HEK293T (cell line): ENCODE measurements around the gene TGFB2.

Experiments
- CTCF ChIA-PET: fragments of 350-600 bp; formaldehyde crosslinking; extraction: SDS; loops from one replicate; lab custom pipeline; 2021; ENCODE audit warnings: antibody characterized with exemption, inconsistent platforms; lab: Yijun Ruan, JAX
- POLR2A ChIA-PET: fragments of 350-600 bp; formaldehyde crosslinking; extraction: SDS; loops from one replicate; lab custom pipeline; 2020; ENCODE audit warnings: antibody characterized with exemption, inconsistent platforms; lab: Yijun Ruan, JAX
- DNase-seq: peaks from one replicate; pipeline ENCODE4 v3.0.0; 2012; ENCODE audit warnings: mixed read lengths; ENCODE audit errors: extremely low spot score
- ARNT ChIP-seq: fragments of 450-650 bp; IDR thresholded peaks from 2 replicates; pipeline ENCODE4 v1.6.1; 2017; ENCODE audit warnings: mild to moderate bottlenecking
- BHLHE40 ChIP-seq: fragments of 450-650 bp; IDR thresholded peaks from 2 replicates; pipeline ENCODE4 v1.6.1; 2016; ENCODE audit warnings: mild to moderate bottlenecking, moderate library complexity, borderline replicate concordance
- CTBP1 ChIP-seq: fragments of 450-650 bp; IDR thresholded peaks from 2 replicates; pipeline ENCODE4 v1.6.1; 2016; ENCODE audit warnings: borderline replicate concordance
- ELF4 ChIP-seq: fragments of 450-650 bp; IDR thresholded peaks from 2 replicates; pipeline ENCODE4 v1.6.1; 2017; ENCODE audit warnings: antibody characterized with exemption
- FOXA1 ChIP-seq: fragments of 450-650 bp; IDR thresholded peaks from 2 replicates; pipeline ENCODE4 v1.6.1; 2016; ENCODE audit warnings: mild to moderate bottlenecking
- FOXK2 ChIP-seq: fragments of 450-650 bp; IDR thresholded peaks from 2 replicates; pipeline ENCODE4 v1.6.1; 2016; ENCODE audit warnings: mild to moderate bottlenecking
- FOXM1 ChIP-seq: fragments of 450-650 bp; IDR thresholded peaks from 2 replicates; pipeline ENCODE4 v1.6.1; 2017; ENCODE audit warnings: mild to moderate bottlenecking, borderline replicate concordance
- HDGF ChIP-seq: fragments of 450-650 bp; IDR thresholded peaks from 2 replicates; pipeline ENCODE4 v1.6.1; 2017; ENCODE audit warnings: antibody characterized with exemption, borderline replicate concordance
- L3MBTL2 ChIP-seq: fragments of 450-650 bp; conservative IDR thresholded peaks from 2 replicates; pipeline ENCODE4 v1.6.1; 2016; ENCODE audit warnings: mild to moderate bottlenecking
- LEF1 ChIP-seq: fragments of 450-650 bp; IDR thresholded peaks from 2 replicates; pipeline ENCODE4 v1.6.1; 2017; ENCODE audit warnings: mild to moderate bottlenecking, borderline replicate concordance
- NFRKB ChIP-seq: fragments of 450-650 bp; IDR thresholded peaks from 2 replicates; pipeline ENCODE4 v1.6.1; 2016; ENCODE audit warnings: mild to moderate bottlenecking, moderate library complexity
- PKNOX1 ChIP-seq: fragments of 450-650 bp; IDR thresholded peaks from 2 replicates; pipeline ENCODE4 v1.6.1; 2016
- SP1 ChIP-seq: fragments of 450-650 bp; IDR thresholded peaks from 2 replicates; pipeline ENCODE4 v1.6.1; 2017
- SUZ12 ChIP-seq: fragments of 450-650 bp; IDR thresholded peaks from 2 replicates; pipeline ENCODE4 v1.6.1; 2016; ENCODE audit warnings: mild to moderate bottlenecking
- TARDBP ChIP-seq: fragments of 450-650 bp; IDR thresholded peaks from 2 replicates; pipeline ENCODE4 v1.6.1; 2016
- ZNF384 ChIP-seq: fragments of 450-650 bp; IDR thresholded peaks from 2 replicates; pipeline ENCODE4 v1.6.1; 2016

TGFB2 gene

GRCh38 chr1:218350035-218350525, 4.9 kb downstream of the TGFB2 start:
- TF ChIP-seq FOXA1 = no peak
- no peak for TF ChIP-seq TARDBP
- CTCF ChIA-PET = no interaction called here

DNA sequence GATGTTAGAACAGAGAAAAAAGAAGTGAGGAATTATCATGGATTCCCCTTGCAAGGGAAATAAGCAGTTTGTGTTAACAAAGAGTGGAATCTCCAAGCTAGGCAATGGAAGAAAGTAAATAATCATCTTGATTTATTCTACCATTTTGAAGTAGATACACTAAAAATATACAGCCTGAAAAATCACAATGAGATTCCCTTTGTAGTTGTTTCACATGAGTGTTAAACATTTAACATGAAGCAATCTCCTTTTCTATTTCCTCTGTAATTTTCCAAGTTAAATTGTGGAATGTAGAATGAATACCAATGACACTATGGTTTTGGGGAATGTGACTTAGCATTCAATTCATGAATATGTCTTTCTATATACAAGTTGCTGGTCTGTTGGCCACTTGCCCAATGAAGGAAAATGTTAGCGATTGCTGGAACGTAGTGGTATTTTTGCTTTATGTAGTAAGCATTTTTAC, 5.7 kb downstream of the TGFB2 start:
- TF ChIP-seq TARDBP (no peak), PKNOX1 (no peak), NFRKB (no peak), ELF4 (no peak), ARNT (no peak), BHLHE40 (no peak), ZNF384 (no peak), FOXM1 (no peak), HDGF (no peak), SUZ12 (no peak), LEF1 (no peak), FOXK2 (no peak), L3MBTL2 (no peak), CTBP1 (no peak), SP1 (no peak), FOXA1 (no peak)
- POLR2A ChIA-PET = no interaction called here
- DNase-seq = no peak
- CTCF ChIA-PET = no interaction called here

More at GRCh38 chr1:218350035-218350525, 4.9 kb downstream of the TGFB2 start:
- POLR2A ChIA-PET = no interaction called here
- DNase-seq = no peak

DNA sequence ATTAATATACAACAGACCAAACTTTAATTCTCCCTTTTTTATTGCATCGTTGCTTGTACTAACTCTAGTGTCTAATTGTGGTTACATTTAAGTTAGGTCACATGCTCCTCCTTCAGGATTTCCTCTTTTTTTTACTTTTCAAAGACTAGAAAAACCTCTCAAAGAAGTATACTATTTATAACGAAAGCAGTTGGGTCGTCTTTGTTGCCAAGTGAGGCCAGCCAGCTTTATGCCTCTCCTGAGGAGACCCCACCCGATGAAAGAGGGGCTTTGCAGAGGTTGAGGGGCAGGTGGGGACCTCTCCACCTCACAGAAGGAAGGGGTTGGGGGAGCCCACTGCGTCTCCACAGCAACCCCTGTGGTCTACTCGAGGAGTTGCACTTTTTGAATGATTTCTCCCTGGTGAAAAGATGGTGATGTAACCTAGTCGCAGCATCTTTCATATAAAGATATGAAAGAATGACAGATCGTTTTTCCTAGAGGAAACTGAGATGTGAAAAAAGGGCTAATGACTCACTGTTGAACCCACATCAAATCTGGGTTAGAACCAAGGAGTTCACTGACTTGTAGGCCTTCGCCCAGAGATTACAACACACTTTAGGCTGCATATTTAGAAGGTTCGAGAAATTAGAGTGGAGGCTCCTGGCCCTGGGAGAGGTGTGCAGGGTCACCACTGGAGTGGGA, 6.4 kb downstream of the TGFB2 start:
- DNase-seq = no peak
- TF ChIP-seq LEF1 (no peak), FOXM1 (no peak), ARNT (no peak), L3MBTL2 (no peak), ZNF384 (no peak), SP1 (no peak), ELF4 (no peak), SUZ12 (no peak), TARDBP (no peak), CTBP1 (no peak), FOXK2 (no peak)
- CTCF ChIA-PET = no interaction called here
- POLR2A ChIA-PET = no interaction called here

- CTCF ChIA-PET = no interaction called here
- POLR2A ChIA-PET = no interaction called here
- DNase-seq = no peak
- TF ChIP-seq NFRKB (no peak), CTBP1 (no peak), L3MBTL2 (no peak), ELF4 (no peak), HDGF (no peak)
Observed at GRCh38 chr1:218352075-218352438, 6.9 kb downstream of the TGFB2 start.

GRCh38 chr1:218353656-218354055, 8.5 kb downstream of the TGFB2 start:
- DNase-seq = no peak
- POLR2A ChIA-PET = no interaction called here
- CTCF ChIA-PET = interaction anchor here (0.6 kb wide), 1 partner anchor 875 kb away, joined by 6 read pairs; no protein-coding TSS in a partner anchor
- TF ChIP-seq CTBP1 (no peak), PKNOX1 (no peak), SUZ12 (no peak), L3MBTL2 (no peak), ZNF384 (no peak), BHLHE40 (no peak), SP1 (no peak), ARNT (no peak), HDGF (no peak), FOXK2 (no peak), FOXA1 (no peak), ELF4 (no peak), TARDBP (no peak), NFRKB (no peak), FOXM1 (no peak), LEF1 (no peak)

DNA sequence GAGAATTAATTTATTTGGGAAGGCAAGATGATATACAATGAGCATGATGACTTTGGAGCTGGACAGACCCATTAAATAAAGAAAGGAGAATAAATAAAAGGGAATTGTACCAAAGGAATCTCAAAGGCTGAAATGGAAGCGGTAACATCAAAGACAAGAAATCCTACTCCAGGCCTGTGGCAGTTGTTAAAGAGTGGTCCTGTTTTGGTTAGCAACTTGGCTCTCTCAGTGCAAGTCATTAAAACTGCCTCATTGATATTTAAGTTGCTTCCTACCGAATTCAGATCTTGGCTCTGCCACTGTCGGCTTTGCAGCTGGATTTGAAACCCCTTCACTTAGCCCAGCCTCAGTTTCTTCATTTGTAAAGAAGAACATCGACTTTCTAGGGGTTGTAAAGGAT, 10.1 kb downstream of the TGFB2 start:
- DNase-seq = no peak
- POLR2A ChIA-PET = no interaction called here
- TF ChIP-seq SUZ12 = no peak
- TF ChIP-seq ELF4 = no peak
- no peak for TF ChIP-seq ZNF384
- TF ChIP-seq FOXK2 = no peak
- no peak for TF ChIP-seq NFRKB
- no peak for TF ChIP-seq LEF1
- TF ChIP-seq FOXM1 = no peak
- no peak for TF ChIP-seq FOXA1
- CTCF ChIA-PET = no interaction called here

DNA sequence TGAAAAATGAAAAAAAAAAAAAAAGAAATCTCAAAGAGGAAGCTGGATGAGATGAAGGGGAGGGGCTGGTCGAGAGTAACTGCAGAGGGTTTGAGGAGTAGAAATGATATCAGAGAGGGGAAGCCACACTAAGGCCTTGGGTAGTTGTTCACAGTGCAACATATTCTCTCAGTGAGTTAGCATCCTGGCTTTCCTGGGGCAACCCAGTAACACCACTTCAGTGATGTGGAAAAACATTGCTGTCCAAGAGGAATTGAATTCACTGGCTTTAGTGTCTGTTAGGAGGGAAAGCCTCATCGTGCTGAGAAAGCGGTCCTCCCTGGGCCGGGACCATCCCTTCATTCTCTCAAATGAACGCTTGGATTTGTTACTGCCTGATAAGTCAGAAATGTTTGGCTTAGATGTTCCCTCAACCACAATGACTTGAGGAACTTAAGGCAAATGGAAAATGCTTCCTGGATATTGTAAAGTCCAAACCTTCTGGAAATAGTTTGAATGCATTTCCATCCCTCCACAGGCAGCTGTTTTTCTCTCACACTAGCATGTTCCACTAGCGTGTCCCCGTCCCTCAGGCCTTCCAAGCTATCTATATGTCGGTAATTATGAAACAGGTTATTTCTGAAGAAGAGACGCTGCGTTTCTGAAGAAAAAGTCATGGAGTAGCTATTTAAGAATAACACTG, 12.2 kb downstream of the TGFB2 start:
- CTCF ChIA-PET = interaction anchor here (0.7 kb wide), 1 partner anchor 57 kb away, joined by 4 read pairs; no protein-coding TSS in a partner anchor
- POLR2A ChIA-PET = interaction anchor here (0.8 kb wide), 1 partner anchor 11 kb away, joined by 3 read pairs; no protein-coding TSS in a partner anchor
- TF ChIP-seq ZNF384 = no peak
- TF ChIP-seq CTBP1 = no peak
- no peak for TF ChIP-seq L3MBTL2
- no peak for TF ChIP-seq FOXA1
- TF ChIP-seq SUZ12 = no peak
- TF ChIP-seq PKNOX1 = no peak
- no peak for TF ChIP-seq SP1
- no peak for TF ChIP-seq BHLHE40
- TF ChIP-seq FOXK2 = no peak
- TF ChIP-seq LEF1 = no peak
- TF ChIP-seq FOXM1 = no peak
- TF ChIP-seq ELF4 = no peak
- TF ChIP-seq ARNT = no peak
- no peak for TF ChIP-seq HDGF
- TF ChIP-seq NFRKB = no peak
- no peak for TF ChIP-seq TARDBP
- DNase-seq = no peak
